Activated naive CD4-positive, alpha-beta T cell treated with anti-CD3 and anti-CD28 coated beads for 36 hours (primary cell): ENCODE measurements around the gene TCFL5. TPM values are rescaled to one million over a fixed set of nuclear protein-coding genes. Genes with fewer than 3 reads are reported as not detected.
"Not testable (repeated sequence)": the region's sequence is repeated elsewhere in the genome, so short reads cannot be mapped to it uniquely, and the experiment has no call there.

Experiments
- CTCF ChIA-PET: fragments of 350-600 bp; sonication (Branson Sonifier 250); formaldehyde crosslinking; loops from one replicate; lab custom pipeline; 2021; ENCODE audit warnings: antibody characterized with exemption; lab: Charles Lee
- DNase-seq: peaks from one replicate; pipeline ENCODE4 v3.0.0-alpha.2; 2020
- H3K27ac Mint-ChIP-seq: one replicate; pipeline ENCODE4 v1.8.0; 2021; ENCODE audit warnings: mild to moderate bottlenecking, mixed read lengths
- H3K27me3 Mint-ChIP-seq: one replicate; pipeline ENCODE4 v1.8.0; 2021; ENCODE audit warnings: low read depth, mixed read lengths
- H3K36me3 Mint-ChIP-seq: one replicate; pipeline ENCODE4 v1.8.0; 2021; ENCODE audit warnings: low read depth, mixed read lengths
- H3K4me1 Mint-ChIP-seq: one replicate; pipeline ENCODE4 v1.8.0; 2021; ENCODE audit warnings: low read depth, mixed read lengths
- H3K4me3 Mint-ChIP-seq: one replicate; pipeline ENCODE4 v1.8.0; 2021; ENCODE audit warnings: mild to moderate bottlenecking, moderate library complexity, mixed read lengths
- H3K9me3 Mint-ChIP-seq: one replicate; pipeline ENCODE4 v1.8.0; 2021; ENCODE audit warnings: mixed read lengths
- intact Hi-C: fragments of 100-400 bp; cut with micrococcal nuclease; formaldehyde crosslinking; loops from one replicate; pipeline ENCODE4 v1.15.1; 2023
- total RNA-seq, 2 experiments: library from RNA; stranded (reverse); gene quantifications; one replicate each; pipeline ENCODE4 v1.2.3, GENCODE V29; 2021

TCFL5 gene
- total RNA-seq, 2 experiments from 2014 or later, result 5.4 to 5.5 TPM

GRCh38 chr20:62875419-62876361, 14.1 kb upstream of the TCFL5 start:
- Mint-ChIP-seq H3K27me3 (no peaks in the 10 kb centered on the region), H3K4me3 (no peak overlapping the region), H3K27ac (no peak overlapping the region), H3K9me3 (no peaks in the 10 kb centered on the region), H3K4me1 (peaks cover 17% of the 10 kb centered on the region), H3K36me3 (no peaks in the 10 kb centered on the region)
- intact Hi-C loops, result no loop called here
- peak; percentile 23 for DNase-seq
- CTCF ChIA-PET, result interaction anchor here (0.6 to 1.4 kb wide), 4 partner anchors 16 to 133 kb away, joined by 3 to 6 read pairs (median 4); no protein-coding TSS in a partner anchor

- Mint-ChIP-seq H3K9me3 (no peaks in the 10 kb centered on the region), H3K27me3 (no peaks in the 10 kb centered on the region), H3K4me1 (peaks cover 17% of the 10 kb centered on the region), H3K4me3 (no peak overlapping the region), H3K27ac (no peak overlapping the region), H3K36me3 (no peaks in the 10 kb centered on the region)
- intact Hi-C loops, result no loop called here
- CTCF ChIA-PET, result interaction anchor here (0.6 to 1.1 kb wide), 3 partner anchors 17 to 46 kb away, joined by 3 to 6 read pairs (median 5); no protein-coding TSS in a partner anchor
- DNase-seq, result no peak
Observed at GRCh38 chr20:62874964-62875344, 13.3 kb upstream of the TCFL5 start.

DNA sequence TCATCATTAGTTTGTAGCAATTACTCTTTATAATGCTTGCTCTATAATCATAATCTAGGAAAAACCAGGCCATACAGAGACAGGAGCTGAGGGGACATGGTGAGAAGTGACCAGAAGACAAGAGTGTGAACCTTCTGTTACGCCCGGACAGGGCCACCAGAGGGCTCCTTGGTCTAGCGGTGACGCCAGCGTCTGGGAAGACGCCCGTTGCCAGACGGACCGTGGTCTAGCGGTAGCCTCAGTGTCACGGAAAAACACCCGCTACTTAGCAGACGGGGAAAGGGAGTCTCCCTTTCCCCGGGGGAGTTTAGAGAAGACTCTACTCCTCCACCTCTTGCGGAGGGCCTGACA, 12.0 kb upstream of the TCFL5 start:
- H3K4me3 Mint-ChIP-seq, H3K9me3 Mint-ChIP-seq, H3K27me3 Mint-ChIP-seq, H3K36me3 Mint-ChIP-seq, H3K27ac Mint-ChIP-seq: not testable (repeated sequence)
- intact Hi-C loops, result loop anchor here (1.0 kb wide), 1 partner anchor 136 kb away; no protein-coding TSS in a partner anchor
- DNase-seq, result peak; percentile 62
- CTCF ChIA-PET, result interaction anchor here (1.2 kb wide), 1 partner anchor 26 kb away, joined by 4 read pairs; no protein-coding TSS in a partner anchor
- H3K4me1 Mint-ChIP-seq, result peaks cover 17% of the 10 kb centered on the region

DNA sequence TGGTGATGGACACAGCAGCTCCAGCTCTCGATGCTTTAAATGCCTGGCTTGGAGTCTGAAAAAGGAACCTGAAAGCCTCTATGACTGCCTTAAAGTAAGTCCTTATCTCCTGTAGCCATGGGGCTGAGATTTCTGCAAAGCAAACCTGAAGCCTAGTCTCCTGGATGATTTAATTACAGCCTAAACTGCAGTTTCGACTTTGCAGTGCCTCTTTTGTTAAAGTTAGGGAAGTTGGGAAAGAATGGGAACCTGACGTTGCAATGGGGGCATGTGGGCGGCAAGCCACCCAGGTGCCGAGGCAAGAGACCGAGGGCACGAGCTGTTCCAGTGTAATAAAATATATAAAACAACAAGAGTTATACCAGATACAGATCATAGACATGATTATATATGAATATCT, 11.7 kb upstream of the TCFL5 start:
- peaks cover 17% of the 10 kb centered on the region for H3K4me1 Mint-ChIP-seq
- intact Hi-C loops, result loop anchor here (1.0 kb wide), 1 partner anchor 136 kb away; no protein-coding TSS in a partner anchor
- no peak overlapping the region for H3K27ac Mint-ChIP-seq
- H3K9me3 Mint-ChIP-seq, result no peaks in the 10 kb centered on the region
- no peak overlapping the region for H3K4me3 Mint-ChIP-seq
- no peaks in the 10 kb centered on the region for H3K27me3 Mint-ChIP-seq
- no peaks in the 10 kb centered on the region for H3K36me3 Mint-ChIP-seq
- CTCF ChIA-PET, result interaction anchor here (0.8 to 1.2 kb wide), 2 partner anchors 26 to 29 kb away, joined by 3 to 4 read pairs; no protein-coding TSS in a partner anchor
- DNase-seq, result no peak

DNA sequence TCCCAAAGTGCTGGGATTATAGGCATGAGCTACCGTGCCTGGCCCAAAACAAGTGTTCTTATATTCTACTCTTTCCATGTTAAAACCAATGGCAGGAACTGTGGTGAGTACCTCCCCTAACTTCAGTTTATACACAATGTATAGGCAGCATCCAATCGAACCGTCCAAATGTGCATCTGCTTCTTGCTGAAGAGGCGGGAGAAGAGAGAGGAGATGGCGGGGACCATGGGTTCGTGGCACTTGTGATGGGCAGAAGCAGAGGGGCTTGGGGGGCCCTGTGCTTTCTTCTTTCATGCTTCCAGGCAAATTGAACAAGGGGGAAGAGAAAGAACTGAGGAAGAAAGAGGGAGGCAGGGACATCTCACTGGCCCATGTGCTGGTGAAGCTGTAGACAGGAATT, 11.2 kb upstream of the TCFL5 start:
- intact Hi-C loops, result loop anchor here (1.0 kb wide), 1 partner anchor 136 kb away; no protein-coding TSS in a partner anchor

DNA sequence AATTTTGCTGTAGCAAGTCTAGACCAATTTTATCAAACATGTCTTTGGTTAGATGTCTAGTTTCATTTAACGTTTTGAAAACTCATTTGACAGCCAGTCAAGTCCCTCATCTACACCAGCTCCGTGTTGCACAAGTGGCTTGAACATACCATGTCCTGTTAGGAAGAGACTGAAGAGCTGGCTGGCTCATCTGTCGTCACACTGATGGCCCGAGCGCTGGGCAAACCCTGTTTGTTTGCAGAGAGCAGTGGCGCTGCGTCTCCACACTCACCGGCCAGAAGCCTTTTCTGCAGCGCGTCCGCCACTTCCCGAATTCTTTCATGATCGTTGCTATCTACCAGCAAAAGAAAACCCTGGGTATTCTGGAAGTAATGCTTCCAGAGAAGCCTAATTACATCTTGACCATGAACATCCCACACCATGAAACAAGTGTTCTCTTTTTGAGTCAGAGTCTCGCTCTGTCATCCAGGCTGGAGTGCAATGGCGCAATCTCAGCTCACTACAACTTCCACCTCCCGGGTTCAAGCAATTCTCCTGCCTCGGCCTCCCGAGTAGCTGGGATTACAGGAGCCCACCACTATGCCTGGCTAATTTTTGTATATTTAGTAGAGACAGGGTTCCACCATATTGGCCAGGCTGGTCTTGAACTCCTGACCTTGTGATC, 10.7 kb upstream of the TCFL5 start:
- CTCF ChIA-PET, result interaction anchor here (0.8 to 0.9 kb wide), 2 partner anchors 30 to 33 kb away, joined by 3 read pairs; no protein-coding TSS in a partner anchor
- H3K4me1 Mint-ChIP-seq, result peaks cover 17% of the 10 kb centered on the region
- H3K27ac Mint-ChIP-seq, result no peak overlapping the region
- DNase-seq, result no peak
- no peak overlapping the region for H3K4me3 Mint-ChIP-seq
- H3K9me3 Mint-ChIP-seq, result no peaks in the 10 kb centered on the region
- H3K27me3 Mint-ChIP-seq, result no peaks in the 10 kb centered on the region
- no peaks in the 10 kb centered on the region for H3K36me3 Mint-ChIP-seq
- intact Hi-C loops, result no loop called here

More for the DNA sequence above, 11.2 kb upstream of the TCFL5 start:
- H3K4me3 Mint-ChIP-seq, result no peak overlapping the region
- no peaks in the 10 kb centered on the region for H3K36me3 Mint-ChIP-seq
- CTCF ChIA-PET, result interaction anchor here (0.8 to 1.2 kb wide), 2 partner anchors 26 to 30 kb away, joined by 3 to 4 read pairs; no protein-coding TSS in a partner anchor
- no peak for DNase-seq
- H3K27me3 Mint-ChIP-seq, result no peaks in the 10 kb centered on the region
- no peak overlapping the region for H3K27ac Mint-ChIP-seq
- H3K4me1 Mint-ChIP-seq, result peaks cover 17% of the 10 kb centered on the region
- H3K9me3 Mint-ChIP-seq, result no peaks in the 10 kb centered on the region

- no peak overlapping the region for H3K4me3 Mint-ChIP-seq
- H3K27me3 Mint-ChIP-seq, result no peaks in the 10 kb centered on the region
- H3K27ac Mint-ChIP-seq, result no peak overlapping the region
- H3K36me3 Mint-ChIP-seq, result peaks cover under 1% of the 10 kb centered on the region
- no peaks in the 10 kb centered on the region for H3K9me3 Mint-ChIP-seq
- intact Hi-C loops, result loop anchor here (5.0 kb wide), 1 partner anchor 238 kb away; no protein-coding TSS in a partner anchor
- no peak for DNase-seq
- CTCF ChIA-PET, result interaction anchor here (1.5 kb wide), 1 partner anchor 56 kb away, joined by 5 read pairs; no protein-coding TSS in a partner anchor
- peaks cover 18% of the 10 kb centered on the region for H3K4me1 Mint-ChIP-seq
Observed at GRCh38 chr20:62864207-62864606, 2.6 kb upstream of the TCFL5 start.

- H3K4me3 Mint-ChIP-seq, result no peak overlapping the region
- intact Hi-C loops, result loop anchor here (1.0 to 5.0 kb wide), 3 partner anchors 65 to 241 kb away; partner anchors contain the start of gene DIDO1
- H3K4me1 Mint-ChIP-seq, result peaks cover 24% of the 10 kb centered on the region
- peak; percentile 47 for DNase-seq
- no peak overlapping the region for H3K27ac Mint-ChIP-seq
- H3K36me3 Mint-ChIP-seq, result peaks cover 11% of the 10 kb centered on the region
- no peaks in the 10 kb centered on the region for H3K27me3 Mint-ChIP-seq
- CTCF ChIA-PET, result interaction anchor here (1.2 kb wide), 1 partner anchor 14 kb away, joined by 3 read pairs; no protein-coding TSS in a partner anchor
- no peaks in the 10 kb centered on the region for H3K9me3 Mint-ChIP-seq
Observed at GRCh38 chr20:62860924-62861691, 514 bp downstream of the TCFL5 start.

DNA sequence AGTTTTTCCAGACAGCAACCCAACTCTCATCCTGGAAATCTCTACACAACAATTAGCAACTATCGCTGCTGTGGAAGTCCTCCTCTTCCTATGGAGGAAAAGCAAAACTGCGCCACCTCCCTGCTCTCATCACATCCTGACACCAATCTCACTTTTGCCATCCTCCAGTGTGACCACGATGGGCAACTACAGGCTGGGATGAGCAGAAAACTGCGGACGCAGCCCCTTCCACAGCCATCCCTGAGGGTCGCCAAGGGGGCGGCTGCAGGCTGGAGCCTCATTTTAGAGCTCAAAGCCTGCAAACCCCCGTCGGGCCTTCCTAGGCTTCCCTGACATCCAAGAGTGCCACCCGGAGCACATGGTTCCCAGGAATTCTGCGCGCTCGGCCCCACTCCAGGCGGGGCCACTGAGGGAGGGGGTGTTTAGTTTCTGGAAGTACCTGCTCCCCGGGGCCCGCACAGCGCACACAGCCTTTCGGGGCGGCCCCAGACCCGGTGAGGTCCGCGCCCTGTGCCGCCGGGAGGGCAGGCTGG, 1.2 kb downstream of the TCFL5 start:
- DNase-seq, result no peak
- Mint-ChIP-seq H3K9me3 (no peaks in the 10 kb centered on the region), H3K4me1 (peaks cover 24% of the 10 kb centered on the region), H3K27ac (no peak overlapping the region), H3K27me3 (no peaks in the 10 kb centered on the region), H3K4me3 (peak overlapping the region; percentile 65), H3K36me3 (peaks cover 11% of the 10 kb centered on the region)
- CTCF ChIA-PET, result interaction anchor here (1.2 kb wide), 1 partner anchor 13 kb away, joined by 3 read pairs; no protein-coding TSS in a partner anchor
- intact Hi-C loops, result loop anchor here (5.0 kb wide), 1 partner anchor 242 kb away; no protein-coding TSS in a partner anchor

- H3K9me3 Mint-ChIP-seq, result no peaks in the 10 kb centered on the region
- H3K27me3 Mint-ChIP-seq, result no peaks in the 10 kb centered on the region
- no peak for DNase-seq
- peaks cover 24% of the 10 kb centered on the region for H3K4me1 Mint-ChIP-seq
- intact Hi-C loops, result loop anchor here (5.0 kb wide), 1 partner anchor 243 kb away; no protein-coding TSS in a partner anchor
- CTCF ChIA-PET, result interaction anchor here (1.2 kb wide), 1 partner anchor 12 kb away, joined by 3 read pairs; no protein-coding TSS in a partner anchor
- peak overlapping the region; percentile 65 for H3K4me3 Mint-ChIP-seq
- H3K27ac Mint-ChIP-seq, result no peak overlapping the region
- H3K36me3 Mint-ChIP-seq, result peaks cover 11% of the 10 kb centered on the region
Observed at GRCh38 chr20:62859721-62860120, 1.9 kb downstream of the TCFL5 start.
